Lung (tissue), 12 donors: Measurements from ENCODE around the gene OVOL1. TPM values are rescaled to one million over a fixed set of nuclear protein-coding genes. Genes with fewer than 3 reads are reported as not detected.

Source experiments
- ATAC-seq: fragments of 200-7000 bp; cut with Tn5 transposase; one replicate; pipeline ENCODE4 v1.9.1; 2020; ENCODE audit warnings: moderate number of reproducible peaks; ENCODE audit not compliant: insufficient read depth, low FRiP score
- DNase-seq, 3 donors: peaks; one replicate each; pipeline ENCODE4 v3.0.0-alpha.2; 2013 to 2017
- H3K27ac ChIP-seq, 2 donors: one replicate each; pipeline ENCODE4 v1.5.1; 2013; ENCODE audit warnings: mild to moderate bottlenecking in 2 of 2, moderate library complexity in 2 of 2, control low read depth in 1 of 2, inconsistent platforms in 1 of 2, low read depth in 1 of 2, low read length in 1 of 2
- H3K27me3 ChIP-seq, 3 donors: one replicate each; pipeline ENCODE4 v1.5.1; 2013; ENCODE audit warnings: low read length in 2 of 3; ENCODE audit not compliant: control insufficient read depth in 3 of 3, insufficient read depth in 3 of 3
- H3K36me3 ChIP-seq, 4 donors: one replicate each; pipeline ENCODE4 v1.5.1; 2013; ENCODE audit warnings: low read length in 4 of 4, mild to moderate bottlenecking in 1 of 4, moderate library complexity in 1 of 4; ENCODE audit not compliant: control insufficient read depth in 4 of 4, insufficient read depth in 4 of 4
- H3K4me1 ChIP-seq, 5 donors: one replicate each; pipeline ENCODE4 v1.5.1; 2013; ENCODE audit warnings: low read length in 5 of 5, mild to moderate bottlenecking in 2 of 5, moderate library complexity in 1 of 5; ENCODE audit not compliant: control insufficient read depth in 5 of 5, insufficient read depth in 5 of 5
- H3K4me3 ChIP-seq: one replicate; pipeline ENCODE4 v1.5.1; 2013; ENCODE audit warnings: mild to moderate bottlenecking, control low read depth, moderate library complexity
- H3K9ac ChIP-seq, 2 donors: one replicate each; pipeline ENCODE4 v1.5.1; 2013; ENCODE audit warnings: low read length in 2 of 2, control low read depth in 1 of 2; ENCODE audit not compliant: insufficient read depth in 1 of 2
- H3K9me3 ChIP-seq, 4 donors: one replicate each; pipeline ENCODE4 v1.5.1; 2013; ENCODE audit warnings: low read length in 3 of 4, mild to moderate bottlenecking in 1 of 4, moderate library complexity in 1 of 4; ENCODE audit not compliant: control insufficient read depth in 4 of 4, insufficient read depth in 3 of 4
- CTCF ChIP-seq: IDR thresholded peaks from 2 replicates; pipeline ENCODE4 v1.5.1; 2012; ENCODE audit warnings: mild to moderate bottlenecking; ENCODE audit errors: control extremely low read depth, extremely low read depth
- WGBS, 2 donors: extraction: QIAGEN DNeasy Blood & Tissue Kit; methylation state at CpG; one replicate each; pipeline ENCODE4 v1.1.7; 2013; 5-methylcytosine and 5-hydroxymethylcytosine counted together
- polyA plus RNA-seq, 2 donors: library from polyadenylated mRNA; stranded (reverse); fragments of 200-250 nt; gene quantifications; one replicate each; pipeline ENCODE4 v1.2.1, GENCODE V29; 2013
- total RNA-seq, 2 donors: library from RNA; depleted of rRNA in 1 of 2; stranded (reverse); fragments of >200 nt in 1 of 2; gene quantifications; one replicate each; pipeline ENCODE4 v1.2.1, GENCODE V29; 2014 to 2021
- donor health status: control.
- donor health status: control.
- donor health status: Bipolar disorder and iron deficiency.
- donor health status: healthy.
- donor health status: DM: yes; HTN: yes; CAD: no.

The OVOL1 gene
- total and polyA plus RNA-seq, 4 donors = 0.17 to 1.4 (median 0.87) TPM

GRCh38 chr11:65781962-65782815 is 4.7 kb upstream of the OVOL1 start:
- H3K36me3 ChIP-seq = peaks cover 0 to 22% (median 0%) of the 10 kb centered on the region in 4 donors
- no peak overlapping the region for H3K9ac ChIP-seq
- H3K27me3 ChIP-seq = peaks cover 0 to 26% (median 13%) of the 10 kb centered on the region in 3 donors

GRCh38 chr11:65782816-65783228 is 4.0 kb upstream of the OVOL1 start:
- ATAC-seq = no peak
- peaks cover 0 to 14% (median 6%) of the 10 kb centered on the region in 5 donors for H3K4me1 ChIP-seq
- H3K9me3 ChIP-seq = peaks cover 0 to 2% (median 0%) of the 10 kb centered on the region in 4 donors
- no peak for TF ChIP-seq CTCF
- DNase-seq = no peak
- no peak overlapping the region for H3K9ac ChIP-seq
- H3K27me3 ChIP-seq = peaks cover 0 to 29% (median 16%) of the 10 kb centered on the region in 3 donors
- H3K36me3 ChIP-seq = peaks cover 0 to 16% (median 0%) of the 10 kb centered on the region in 4 donors
- no peak overlapping the region for H3K27ac ChIP-seq
- no peak overlapping the region for H3K4me3 ChIP-seq
- 82 to 88% methylated on average over 9 of the region's 9 CpGs for WGBS, 2 donors

More at GRCh38 chr11:65781962-65782815, 4.7 kb upstream of the OVOL1 start:
- 92 to 93% methylated on average over 13 of the region's 13 CpGs for WGBS, 2 donors
- Histone ChIP-seq H3K27ac (no peak overlapping the region), H3K4me3 (no peak overlapping the region), H3K4me1 (peaks cover 0 to 11% (median 6%) of the 10 kb centered on the region in 5 donors), H3K9me3 (peaks cover 0 to 2% (median 0%) of the 10 kb centered on the region in 4 donors)
- no peak for TF ChIP-seq CTCF
- DNase-seq = no peak
- ATAC-seq = no peak

- Histone ChIP-seq H3K4me1 (peaks cover 0 to 15% (median 6%) of the 10 kb centered on the region in 5 donors), H3K9me3 (peaks cover 0 to 2% (median 0%) of the 10 kb centered on the region in 4 donors), H3K27ac (no peak overlapping the region), H3K9ac (no peak overlapping the region), H3K36me3 (no peaks in the 10 kb centered on the region), H3K4me3 (no peak overlapping the region), H3K27me3 (peaks cover 0 to 38% (median 28%) of the 10 kb centered on the region in 3 donors)
- WGBS, 2 donors = 73 to 78% methylated on average over 8 of the region's 8 CpGs
- no peak for DNase-seq
- no peak for ATAC-seq
- TF ChIP-seq CTCF = no peak
These were observed 1.4 kb upstream of the OVOL1 start for GRCh38 chr11:65785319-65786007.
